Mucosa of gallbladder (tissue), 1 donor: ENCODE measurements around the gene NAGS. TPM values are rescaled to one million over a fixed set of nuclear protein-coding genes. Genes with fewer than 3 reads are reported as not detected.
"Not testable (repeated sequence)": the region's sequence is repeated elsewhere in the genome, so short reads cannot be mapped to it uniquely, and the experiment has no call there.

Experiments
- DNase-seq: peaks from one replicate; pipeline ENCODE4 v3.0.0-alpha.2; 2020; ENCODE audit warnings: low spot score
- total RNA-seq: library from RNA; stranded (reverse); gene quantifications from one replicate; pipeline ENCODE4 v1.2.1, GENCODE V29; 2021
- donor health status: DM: no; HTN: no; CAD: no.

The NAGS gene
- total RNA-seq, 1 donor from 2014 or later = 3.6 TPM

GRCh38 chr17:44006598-44007345 is 2.4 kb downstream of the NAGS start:
- peak; percentile 98 for DNase-seq

GRCh38 chr17:44007346-44008204 is 3.2 kb downstream of the NAGS start:
- no peak for DNase-seq

- no peak for DNase-seq
Observed at GRCh38 chr17:44008205-44008909, 3.9 kb downstream of the NAGS start.

GRCh38 chr17:44010966-44011647 is 6.7 kb downstream of the NAGS start:
- no peak for DNase-seq

GRCh38 chr17:44011876-44012275 is 7.5 kb downstream of the NAGS start:
- no peak for DNase-seq

GRCh38 chr17:44012391-44012790 is 8.0 kb downstream of the NAGS start:
- no peak for DNase-seq

GRCh38 chr17:44012874-44013273 is 8.5 kb downstream of the NAGS start:
- no peak for DNase-seq

- DNase-seq = no peak
Observed at GRCh38 chr17:44014133-44014436, 9.7 kb downstream of the NAGS start.

GRCh38 chr17:44014437-44015172 is 10.2 kb downstream of the NAGS start, which contains the start of gene TMEM101:
Gene TMEM101 (minus strand): TSS chr17:44014963. CDS start chr17:44014952, 11 bp downstream.
- DNase-seq = peak; percentile 91

- not testable (repeated sequence) for DNase-seq
Observed at GRCh38 chr17:44021227-44021626, 16.8 kb downstream of the NAGS start.

GRCh38 chr17:44022246-44022645 is 17.8 kb downstream of the NAGS start:
- DNase-seq = no peak

GRCh38 chr17:44023545-44024270 is 19.3 kb downstream of the NAGS start:
- DNase-seq = no peak

- DNase-seq = no peak
Observed at GRCh38 chr17:44024271-44024663, 19.8 kb downstream of the NAGS start.

- DNase-seq = no peak
Observed at GRCh38 chr17:44024853-44025252, 20.4 kb downstream of the NAGS start.

- no peak for DNase-seq
Observed at GRCh38 chr17:44029736-44030135, 25.3 kb downstream of the NAGS start.

GRCh38 chr17:44030482-44030881 is 26.1 kb downstream of the NAGS start:
- no peak for DNase-seq

- no peak for DNase-seq
Observed at GRCh38 chr17:44033861-44034408, 29.5 kb downstream of the NAGS start.

GRCh38 chr17:44034688-44035087 is 30.3 kb downstream of the NAGS start:
- not testable (repeated sequence) for DNase-seq

GRCh38 chr17:44037471-44037870 is 33.0 kb downstream of the NAGS start:
- DNase-seq = no peak

GRCh38 chr17:44038604-44039011 is 34.2 kb downstream of the NAGS start:
- no peak for DNase-seq
